ENCODE data around the gene COQ5. TPM values are rescaled to one million over a fixed set of nuclear protein-coding genes. Genes with fewer than 3 reads are reported as not detected.
"Not testable (repeated sequence)": the region's sequence is repeated elsewhere in the genome, so short reads cannot be mapped to it uniquely, and the experiment has no call there.

COQ5 gene
- polyA plus RNA-seq, 3 donors: 9.3 to 38.9 (median 30.6) TPM

GRCh38 chr12:120529641-120530417 is 871 bp upstream of the COQ5 start:
- peak; percentile 38 to 74 (median 70) for DNase-seq
- Mint-ChIP-seq H3K4me1 (peaks cover 13% of the 10 kb centered on the region), H3K27me3 (ENCODE audit: low read depth in 3 of 3) (no peaks in the 10 kb centered on the region), H3K4me3 (peak overlapping the region; percentile 97 to 99), H3K27ac (peak overlapping the region; percentile 97 to 99 (median 98)), H3K36me3 (peaks cover 0 to 4% of the 10 kb centered on the region in 2 donors), H3K9me3 (no peaks in the 10 kb centered on the region)
- H3K79me2 ChIP-seq (ENCODE audit: insufficient read depth, low read length): peaks cover 16% of the 10 kb centered on the region
- no peak for TF ChIP-seq CTCF (IDR thresholded peaks at IDR 0.05)
- H3K4me3 ChIP-seq (replicated peaks in 1 of 3; ENCODE audit: low read depth in 2 of 3, low read length in 3 of 3): peak overlapping the region; percentile 89 to 99 (median 93)
- peak overlapping the region; percentile 89 for H2AFZ ChIP-seq (ENCODE audit: insufficient read depth, low read depth, low read length, poor library complexity, severe bottlenecking)
- intact Hi-C loops (cut with micrococcal nuclease): loop anchor here in 1 of 2 donors (5.0 kb wide), 1 partner anchor 33 kb away; the partner anchor contains the start of gene DYNLL1
- peak overlapping the region; percentile 77 to 94 for H3K27ac ChIP-seq (ENCODE audit: low read depth in 1 of 2, low read length in 2 of 2)
- H3K9me3 ChIP-seq (replicated peaks in 1 of 2; ENCODE audit: control insufficient read depth in 1 of 2, insufficient read depth in 1 of 2, low read length in 2 of 2): no peaks in the 10 kb centered on the region
- H3K4me2 ChIP-seq (replicated peaks; ENCODE audit: extremely low read depth, low read length, poor library complexity, severe bottlenecking): peak overlapping the region; percentile 93
- peaks cover 2% of the 10 kb centered on the region for H4K20me1 ChIP-seq (ENCODE audit: insufficient read depth, low read length)
- H3K27me3 ChIP-seq (ENCODE audit: control insufficient read depth in 2 of 2, insufficient read depth in 2 of 2, low read length in 2 of 2): no peaks in the 10 kb centered on the region
- H3K9ac ChIP-seq (ENCODE audit: insufficient read depth, low read length, poor library complexity, severe bottlenecking): peak overlapping the region; percentile 73
- H3K4me1 ChIP-seq (ENCODE audit: control insufficient read depth in 1 of 2, insufficient read depth in 2 of 2, low read length in 2 of 2): peaks cover 18 to 19% of the 10 kb centered on the region in 2 donors
- no peaks in the 10 kb centered on the region for H3K36me3 ChIP-seq (replicated peaks in 1 of 2; ENCODE audit: control insufficient read depth in 1 of 2, insufficient read depth in 2 of 2, low read length in 2 of 2)
- 40% methylated on average over 7 of the region's 19 CpGs for WGBS (ENCODE audit: insufficient coverage)

- Mint-ChIP-seq H3K27ac (no peak overlapping the region), H3K9me3 (no peaks in the 10 kb centered on the region), H3K36me3 (peaks cover 11 to 44% of the 10 kb centered on the region in 2 donors), H3K4me3 (no peak overlapping the region), H3K27me3 (ENCODE audit: low read depth in 3 of 3) (no peaks in the 10 kb centered on the region), H3K4me1 (no peaks in the 10 kb centered on the region)
- Histone ChIP-seq H3K27me3 (ENCODE audit: control insufficient read depth in 2 of 2, insufficient read depth in 2 of 2, low read length in 2 of 2) (no peaks in the 10 kb centered on the region), H2AFZ (ENCODE audit: insufficient read depth, low read depth, low read length, poor library complexity, severe bottlenecking) (no peak overlapping the region), H3K4me3 (replicated peaks in 1 of 3; ENCODE audit: low read depth in 2 of 3, low read length in 3 of 3) (no peak overlapping the region), H3K4me2 (replicated peaks; ENCODE audit: extremely low read depth, low read length, poor library complexity, severe bottlenecking) (no peak overlapping the region), H3K4me1 (ENCODE audit: control insufficient read depth in 1 of 2, insufficient read depth in 2 of 2, low read length in 2 of 2) (no peaks in the 10 kb centered on the region), H3K9me3 (replicated peaks in 1 of 2; ENCODE audit: control insufficient read depth in 1 of 2, insufficient read depth in 1 of 2, low read length in 2 of 2) (no peaks in the 10 kb centered on the region), H4K20me1 (ENCODE audit: insufficient read depth, low read length) (no peaks in the 10 kb centered on the region), H3K9ac (ENCODE audit: insufficient read depth, low read length, poor library complexity, severe bottlenecking) (no peak overlapping the region), H3K27ac (ENCODE audit: low read depth in 1 of 2, low read length in 2 of 2) (no peak overlapping the region), H3K79me2 (ENCODE audit: insufficient read depth, low read length) (no peaks in the 10 kb centered on the region), H3K36me3 (replicated peaks in 1 of 2; ENCODE audit: control insufficient read depth in 1 of 2, insufficient read depth in 2 of 2, low read length in 2 of 2) (peaks cover 18 to 36% of the 10 kb centered on the region in 2 donors)
- no peak for TF ChIP-seq CTCF (IDR thresholded peaks at IDR 0.05)
- DNase-seq: no peak
- WGBS (ENCODE audit: insufficient coverage): 100% methylated on average over 7 of the region's 9 CpGs
- intact Hi-C loops (cut with micrococcal nuclease): no loop called here
These were observed 6.4 kb downstream of the COQ5 start for GRCh38 chr12:120522568-120522967.

DNA sequence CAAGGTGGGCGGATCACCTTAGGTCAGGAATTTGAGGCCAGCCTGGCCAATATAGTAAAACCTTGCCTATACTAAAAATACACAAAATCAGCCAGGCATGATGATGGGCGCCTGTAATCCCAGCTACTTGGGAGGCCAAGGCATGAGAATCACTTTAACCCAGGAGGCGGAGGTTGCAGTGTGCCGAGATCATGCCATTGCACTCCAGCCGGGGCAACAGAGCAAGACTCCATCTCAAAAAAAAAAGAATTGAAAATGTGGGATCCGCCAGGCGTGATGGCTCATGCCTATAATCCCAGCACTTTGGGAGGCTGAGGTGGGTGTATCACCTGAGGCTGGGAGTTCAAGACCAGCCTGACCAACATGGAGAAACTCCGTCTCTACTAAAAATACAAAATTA is 9.6 kb downstream of the COQ5 start:
- H3K4me3 Mint-ChIP-seq: not testable (repeated sequence)
- H3K36me3 Mint-ChIP-seq: peaks cover 20 to 66% of the 10 kb centered on the region in 2 donors

More for the DNA sequence above, 9.6 kb downstream of the COQ5 start:
- H3K27me3 ChIP-seq (ENCODE audit: control insufficient read depth in 2 of 2, insufficient read depth in 2 of 2, low read length in 2 of 2); H3K9ac ChIP-seq (ENCODE audit: insufficient read depth, low read length, poor library complexity, severe bottlenecking); H3K4me2 ChIP-seq (replicated peaks; ENCODE audit: extremely low read depth, low read length, poor library complexity, severe bottlenecking); H3K27me3 Mint-ChIP-seq (ENCODE audit: low read depth in 3 of 3); intact Hi-C loops (cut with micrococcal nuclease); H4K20me1 ChIP-seq (ENCODE audit: insufficient read depth, low read length); H3K4me1 Mint-ChIP-seq; H2AFZ ChIP-seq (ENCODE audit: insufficient read depth, low read depth, low read length, poor library complexity, severe bottlenecking); DNase-seq; H3K27ac ChIP-seq (ENCODE audit: low read depth in 1 of 2, low read length in 2 of 2); H3K9me3 ChIP-seq (replicated peaks in 1 of 2; ENCODE audit: control insufficient read depth in 1 of 2, insufficient read depth in 1 of 2, low read length in 2 of 2); H3K9me3 Mint-ChIP-seq; H3K27ac Mint-ChIP-seq; H3K4me3 ChIP-seq (replicated peaks in 1 of 3; ENCODE audit: low read depth in 2 of 3, low read length in 3 of 3); H3K79me2 ChIP-seq (ENCODE audit: insufficient read depth, low read length); H3K4me1 ChIP-seq (ENCODE audit: control insufficient read depth in 1 of 2, insufficient read depth in 2 of 2, low read length in 2 of 2): not testable (repeated sequence)
- 100% methylated on average over 5 of the region's 8 CpGs for WGBS (ENCODE audit: insufficient coverage)
- H3K36me3 ChIP-seq (replicated peaks in 1 of 2; ENCODE audit: control insufficient read depth in 1 of 2, insufficient read depth in 2 of 2, low read length in 2 of 2): peaks cover 38 to 63% of the 10 kb centered on the region in 2 donors
